Fibroblast of mammary gland (primary cell): Measurements from ENCODE around the gene ADGRG3.
"Not testable (repeated sequence)": the region's sequence is repeated elsewhere in the genome, so short reads cannot be mapped to it uniquely, and the experiment has no call there.

Experiments
- DNase-seq: peaks from one replicate; pipeline ENCODE4 v3.0.0-alpha.2; 2010; ENCODE audit warnings: low read depth
- H3K4me3 ChIP-seq: 2 replicates; pipeline ENCODE4 v1.5.1; 2011; ENCODE audit warnings: low read depth, mild to moderate bottlenecking, low read length, moderate library complexity; ENCODE audit not compliant: control insufficient read depth
- TF ChIP-seq, protein P1 (sequence below): conservative IDR thresholded peaks from 2 replicates; pipeline ENCODE4 v1.5.1; 2011; ENCODE audit warnings: low read depth, low read length, inconsistent platforms; ENCODE audit not compliant: control insufficient read depth, insufficient read depth

ADGRG3 gene

DNA sequence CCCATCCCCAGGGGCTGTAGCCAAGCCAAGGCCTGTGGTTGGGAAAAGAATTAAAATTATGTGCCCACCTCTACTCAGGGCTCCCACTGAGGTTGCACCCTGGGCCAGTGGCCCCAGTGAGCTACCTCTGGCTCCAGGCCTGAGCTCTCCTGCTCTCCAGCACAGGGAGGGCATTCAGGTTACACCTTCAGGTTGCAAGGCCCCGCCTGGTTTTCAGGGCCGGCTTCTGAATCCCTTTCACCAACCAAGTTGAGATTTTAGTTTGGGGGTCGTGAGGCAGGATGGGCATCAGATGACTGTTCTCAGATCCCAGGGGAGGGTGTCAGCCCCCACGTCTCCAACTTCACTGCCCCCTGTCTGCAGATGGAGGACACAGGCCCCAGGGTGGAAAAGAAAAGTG is 59.5 kb downstream of the ADGRG3 start:
- H3K4me3 ChIP-seq: no peak overlapping the region
- no peak for DNase-seq
- TF ChIP-seq, protein P1, sequence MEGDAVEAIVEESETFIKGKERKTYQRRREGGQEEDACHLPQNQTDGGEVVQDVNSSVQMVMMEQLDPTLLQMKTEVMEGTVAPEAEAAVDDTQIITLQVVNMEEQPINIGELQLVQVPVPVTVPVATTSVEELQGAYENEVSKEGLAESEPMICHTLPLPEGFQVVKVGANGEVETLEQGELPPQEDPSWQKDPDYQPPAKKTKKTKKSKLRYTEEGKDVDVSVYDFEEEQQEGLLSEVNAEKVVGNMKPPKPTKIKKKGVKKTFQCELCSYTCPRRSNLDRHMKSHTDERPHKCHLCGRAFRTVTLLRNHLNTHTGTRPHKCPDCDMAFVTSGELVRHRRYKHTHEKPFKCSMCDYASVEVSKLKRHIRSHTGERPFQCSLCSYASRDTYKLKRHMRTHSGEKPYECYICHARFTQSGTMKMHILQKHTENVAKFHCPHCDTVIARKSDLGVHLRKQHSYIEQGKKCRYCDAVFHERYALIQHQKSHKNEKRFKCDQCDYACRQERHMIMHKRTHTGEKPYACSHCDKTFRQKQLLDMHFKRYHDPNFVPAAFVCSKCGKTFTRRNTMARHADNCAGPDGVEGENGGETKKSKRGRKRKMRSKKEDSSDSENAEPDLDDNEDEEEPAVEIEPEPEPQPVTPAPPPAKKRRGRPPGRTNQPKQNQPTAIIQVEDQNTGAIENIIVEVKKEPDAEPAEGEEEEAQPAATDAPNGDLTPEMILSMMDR: no peak

DNA sequence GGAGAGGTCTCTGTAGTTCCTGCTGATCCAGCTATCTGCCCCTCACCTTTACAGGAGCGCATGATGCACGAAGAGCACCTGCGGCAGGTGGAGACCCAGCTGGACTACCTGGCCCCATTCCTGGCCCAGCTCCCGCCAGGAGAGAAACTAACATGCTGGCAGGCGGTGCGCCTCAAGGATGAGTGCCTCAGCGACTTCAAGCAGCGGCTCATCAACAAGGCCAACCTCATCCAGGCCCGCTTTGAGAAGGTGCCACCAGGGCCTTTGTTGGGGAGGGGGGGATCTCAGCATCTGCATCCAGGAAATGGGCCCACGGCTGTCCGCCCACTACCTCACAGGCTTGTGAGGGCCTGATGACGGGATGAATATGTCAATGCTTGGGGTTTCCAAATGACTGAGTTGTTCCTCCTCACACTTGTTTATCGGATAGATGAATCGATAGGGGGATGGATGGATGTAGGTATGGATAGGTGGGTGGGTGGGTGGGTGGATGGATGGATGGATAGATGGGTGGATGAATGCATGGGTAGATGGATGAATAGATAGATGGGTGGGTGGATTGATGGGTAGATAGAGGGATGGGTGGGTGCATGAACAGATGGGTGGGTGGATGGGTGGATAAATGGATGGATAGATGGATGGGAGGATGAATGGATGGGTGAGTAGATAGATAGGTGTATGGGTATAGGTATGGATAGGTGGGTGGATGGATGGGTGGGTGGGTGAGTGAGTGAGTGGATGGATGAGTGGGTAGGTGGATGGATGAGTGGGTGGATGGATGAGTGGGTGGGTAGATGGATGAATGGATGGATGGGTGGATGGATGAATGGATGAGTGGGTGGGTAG is 60.5 kb downstream of the ADGRG3 start:
- no peak for DNase-seq
- TF ChIP-seq, protein P1: no peak
- no peak overlapping the region for H3K4me3 ChIP-seq

DNA sequence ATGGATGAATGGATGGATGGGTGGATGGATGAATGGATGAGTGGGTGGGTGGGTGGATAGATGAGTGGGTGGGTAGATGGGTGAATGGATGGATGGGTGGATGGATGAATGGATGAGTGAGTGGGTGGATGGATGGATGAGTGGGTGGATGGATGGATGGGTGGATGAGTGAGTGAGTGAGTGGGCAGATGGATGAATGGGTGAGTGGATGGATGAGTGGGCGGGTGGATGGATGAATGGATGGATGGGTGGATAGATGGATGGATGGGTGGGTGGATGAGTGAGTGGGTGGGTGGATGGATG is 61.0 kb downstream of the ADGRG3 start:
- no peak overlapping the region for H3K4me3 ChIP-seq
- no peak for DNase-seq
- TF ChIP-seq, protein P1: no peak

DNA sequence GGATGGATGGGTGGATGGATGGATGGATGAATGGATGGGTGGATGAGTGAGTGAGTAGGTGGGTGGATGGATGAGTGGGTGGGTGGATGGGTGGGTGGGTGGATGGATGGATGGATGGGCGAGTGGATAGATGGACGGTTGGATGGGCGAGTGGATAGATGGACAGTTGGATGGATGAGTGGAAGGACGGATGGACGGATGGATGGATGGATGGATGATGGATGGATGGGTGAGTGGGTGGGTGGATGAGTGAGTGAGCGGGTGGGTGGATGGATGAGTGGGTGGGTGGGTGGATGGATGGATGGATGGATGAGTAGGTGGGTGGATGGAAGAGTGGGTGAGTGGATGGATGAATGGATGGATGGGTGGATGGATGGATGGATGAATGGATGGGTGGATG is 61.7 kb downstream of the ADGRG3 start:
- not testable (repeated sequence) for DNase-seq, H3K4me3 ChIP-seq

DNA sequence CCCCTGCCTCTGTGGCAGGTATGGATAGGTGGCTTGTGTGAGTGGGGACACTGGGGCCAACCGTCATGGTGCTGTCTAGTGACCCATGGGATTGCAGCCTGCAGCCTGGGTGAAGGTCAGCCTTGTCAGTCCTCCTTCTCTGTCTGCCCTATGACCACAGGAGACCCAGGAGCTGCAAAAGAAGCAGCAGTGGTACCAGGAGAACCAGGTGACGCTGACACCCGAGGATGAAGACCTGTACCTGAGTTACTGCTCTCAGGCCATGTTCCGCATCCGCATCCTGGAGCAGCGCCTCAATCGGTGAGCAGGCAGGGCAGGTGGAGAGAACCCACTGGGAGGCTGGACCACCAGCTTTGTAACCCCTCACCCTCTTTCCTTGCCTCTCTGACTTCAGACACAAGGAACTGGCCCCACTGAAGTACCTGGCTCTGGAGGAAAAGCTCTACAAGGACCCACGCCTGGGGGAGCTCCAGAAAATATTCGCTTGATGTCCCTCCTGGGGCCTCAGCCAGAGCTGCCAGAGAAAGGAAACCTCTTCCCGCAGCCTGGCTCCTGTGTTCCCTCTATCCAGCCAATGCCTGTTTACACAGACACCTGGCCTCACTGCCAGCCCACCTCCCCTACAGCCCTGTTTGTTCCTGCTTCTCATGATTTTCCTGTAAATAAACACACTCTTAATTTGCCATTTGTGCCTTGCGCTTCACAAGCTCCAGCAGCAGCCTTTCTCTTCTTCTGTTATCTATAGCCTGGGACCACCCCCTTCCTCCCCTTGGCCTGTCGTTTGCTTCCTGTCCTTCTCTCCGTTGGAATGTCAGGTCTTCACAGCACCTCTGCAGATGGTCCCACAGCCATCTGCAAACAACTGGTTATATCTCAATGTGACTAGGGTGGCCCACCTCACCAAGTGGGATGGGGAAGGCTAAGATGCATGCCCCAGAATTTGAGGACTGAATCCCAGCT is 62.9 kb downstream of the ADGRG3 start:
- TF ChIP-seq, protein P1: no peak
- DNase-seq: no peak
- H3K4me3 ChIP-seq: no peak overlapping the region

DNA sequence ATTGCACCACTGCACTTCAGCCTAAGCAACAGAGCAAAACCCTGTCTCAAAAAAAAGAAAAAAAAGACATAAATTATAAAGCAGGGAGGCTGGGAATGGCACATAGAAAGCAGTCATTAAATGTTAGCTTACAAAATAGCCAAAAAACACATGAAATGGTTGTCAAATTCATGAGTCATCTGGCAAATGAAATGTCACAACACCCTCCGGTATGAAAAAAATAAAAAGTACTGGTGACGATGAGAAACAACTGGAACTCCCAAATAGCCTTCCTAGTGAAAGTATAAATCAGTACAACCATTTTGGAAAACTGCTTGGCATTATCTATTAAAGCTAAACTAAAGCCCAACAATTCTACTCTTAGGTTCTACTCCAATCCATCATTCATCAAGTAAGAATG is 63.9 kb downstream of the ADGRG3 start:
- H3K4me3 ChIP-seq: no peak overlapping the region
- peak; percentile 85 for DNase-seq
- TF ChIP-seq, protein P1: no peak

DNA sequence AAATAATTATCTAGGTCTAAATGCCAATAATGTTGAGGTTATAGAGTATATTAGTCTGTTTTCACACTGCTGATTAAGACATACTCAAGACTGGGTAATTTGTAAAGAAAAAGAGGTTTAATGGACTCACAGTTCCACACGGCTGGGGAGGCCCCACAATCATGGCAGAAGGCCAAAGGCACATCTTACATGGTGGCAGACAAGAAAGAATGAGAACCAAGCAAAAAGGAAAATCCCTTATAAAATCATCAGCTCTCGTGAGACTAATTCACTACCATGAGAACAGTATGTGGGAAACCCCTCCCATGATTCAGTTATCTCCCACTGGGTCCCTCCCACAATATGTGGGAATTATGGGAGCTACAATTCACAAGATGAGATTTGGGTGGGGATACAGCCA is 64.6 kb downstream of the ADGRG3 start:
- DNase-seq: no peak
- TF ChIP-seq, protein P1: no peak
- no peak overlapping the region for H3K4me3 ChIP-seq
